Endothelial cell of umbilical vein (primary cell): Measurements from ENCODE around the gene EXOC6B. TPM values are rescaled to one million over a fixed set of nuclear protein-coding genes. Genes with fewer than 3 reads are reported as not detected.

Source experiments
- BruUV-seq: library from RNA; stranded (reverse); fragments of 400-500 nt; replicated peaks from 2 replicates; lab custom pipeline; 2021; lab: Mats Ljungman, UMichigan
- CTCF ChIA-PET: fragments of 300-600, 350-600 bp; sonication (Branson Sonifier 250); formaldehyde crosslinking; loops from one replicate; lab custom pipeline; 2021; ENCODE audit warnings: antibody characterized with exemption, inconsistent platforms; lab: Charles Lee
- POLR2A ChIA-PET: fragments of 300-600, 350-600 bp; sonication (Branson Sonifier 250); formaldehyde crosslinking; loops from one replicate; lab custom pipeline; 2021; ENCODE audit warnings: antibody characterized with exemption, inconsistent platforms; lab: Charles Lee
- DNase-seq: peaks from one replicate; pipeline ENCODE4 v3.0.0-alpha.2; 2011; ENCODE audit warnings: low read depth, low spot score
- FAIRE-seq: peaks from 2 replicates; lab custom pipeline; 2011; peaks lifted over from hg19 to GRCh38; lab: Jason Lieb, UNC
- H2AFZ ChIP-seq: 2 replicates; pipeline ENCODE4 v1.6.0; 2012; ENCODE audit warnings: low read depth, low read length, control low read depth, inconsistent platforms
- H3K27ac ChIP-seq: 2 replicates; pipeline ENCODE4 v1.5.1; 2011; ENCODE audit warnings: low read depth, mild to moderate bottlenecking, control low read depth, low read length, moderate library complexity; ENCODE audit not compliant: insufficient read depth
- H3K27me3 ChIP-seq, 2 experiments: 2 replicates each; pipeline versions ENCODE4 v1.6.0 to v1.6.1; 2011; ENCODE audit warnings: low read length in 2 of 2, mixed read lengths in 1 of 2; ENCODE audit not compliant: control insufficient read depth in 2 of 2, insufficient read depth in 2 of 2
- H3K36me3 ChIP-seq, 2 experiments: 2 replicates in 1 of 2; 3 replicates in 1 of 2; pipeline ENCODE4 v1.5.1; 2011; ENCODE audit warnings: low read length in 2 of 2, mild to moderate bottlenecking in 1 of 2, moderate library complexity in 1 of 2; ENCODE audit not compliant: control insufficient read depth in 2 of 2, insufficient read depth in 2 of 2; ENCODE audit errors: extremely low read depth in 1 of 2
- H3K4me1 ChIP-seq: 3 replicates; pipeline ENCODE4 v1.5.1; 2011; ENCODE audit warnings: mild to moderate bottlenecking, low read length; ENCODE audit not compliant: control insufficient read depth, insufficient read depth; ENCODE audit errors: extremely low read depth
- H3K4me2 ChIP-seq: 2 replicates; pipeline ENCODE4 v1.6.1; 2011; ENCODE audit warnings: low read length, control low read depth, mixed read lengths; ENCODE audit not compliant: insufficient read depth
- H3K4me3 ChIP-seq, 3 experiments: fragments of 200-600 bp in 1 of 3; sonication (generic), shearing (Covaris generic) in 1 of 3; replicated peaks in 1 of 3; 2 replicates each; pipeline ENCODE4 v1.5.1; 2011 to 2016; ENCODE audit warnings: control low read depth in 3 of 3, low read length in 3 of 3, mild to moderate bottlenecking in 2 of 3, inconsistent platforms in 1 of 3, low read depth in 1 of 3, moderate library complexity in 1 of 3; ENCODE audit not compliant: insufficient read depth in 1 of 3
- H3K79me2 ChIP-seq: 2 replicates; pipeline ENCODE4 v1.6.0; 2012; ENCODE audit warnings: low read length, inconsistent platforms; ENCODE audit not compliant: control insufficient read depth, insufficient read depth
- H3K9ac ChIP-seq: replicated peaks from 2 replicates; pipeline ENCODE3; 2011; ENCODE audit warnings: low read length, control low read depth; ENCODE audit not compliant: insufficient read depth; ENCODE audit errors: extremely low read depth
- H3K9me1 ChIP-seq: replicated peaks from 3 replicates; pipeline ENCODE4 v1.6.0; 2011; ENCODE audit warnings: mild to moderate bottlenecking, low read length; ENCODE audit not compliant: control insufficient read depth, insufficient read depth; ENCODE audit errors: extremely low read depth
- H3K9me3 ChIP-seq: replicated peaks from 2 replicates; pipeline ENCODE4 v1.5.1; 2012; ENCODE audit warnings: low read length, inconsistent platforms; ENCODE audit not compliant: control insufficient read depth, insufficient read depth
- H4K20me1 ChIP-seq: replicated peaks from 2 replicates; pipeline ENCODE3; 2011; ENCODE audit warnings: mild to moderate bottlenecking, low read length; ENCODE audit not compliant: control insufficient read depth, insufficient read depth; ENCODE audit errors: extremely low read depth
- EZH2 ChIP-seq: IDR thresholded peaks from 2 replicates; pipeline ENCODE4 v1.6.1; 2012; ENCODE audit warnings: borderline replicate concordance, low read depth, mild to moderate bottlenecking, moderate library complexity, low read length, inconsistent platforms; ENCODE audit not compliant: severe bottlenecking
- FOS ChIP-seq: IDR thresholded peaks from 2 replicates; pipeline ENCODE4 v1.6.1; 2011; ENCODE audit warnings: mild to moderate bottlenecking, low read length, moderate library complexity, borderline replicate concordance; ENCODE audit not compliant: insufficient read depth
- GATA2 ChIP-seq: IDR thresholded peaks from 2 replicates; pipeline ENCODE4 v1.7.0; 2011; ENCODE audit warnings: low read depth, mild to moderate bottlenecking, moderate library complexity, mixed read lengths, low read length; ENCODE audit not compliant: insufficient read length, insufficient read depth
- JUN ChIP-seq: IDR thresholded peaks from 2 replicates; pipeline ENCODE4 v1.6.1; 2011; ENCODE audit warnings: borderline replicate concordance, low read depth; ENCODE audit not compliant: insufficient read length, insufficient read depth
- MYC ChIP-seq: IDR thresholded peaks from one replicate; pipeline ENCODE4 v1.6.1; 2011; ENCODE audit warnings: mild to moderate bottlenecking, low read depth, low read length
- POLR2A ChIP-seq: IDR thresholded peaks from 2 replicates; pipeline ENCODE4 v1.6.1; 2012; ENCODE audit warnings: low read depth, mild to moderate bottlenecking, control low read depth, low read length
- POLR2AphosphoS5 ChIP-seq: IDR thresholded peaks from 2 replicates; pipeline ENCODE4 v1.6.1; 2012; ENCODE audit warnings: low read depth, mild to moderate bottlenecking, control low read depth, low read length, moderate library complexity; ENCODE audit not compliant: insufficient read depth
- dilution Hi-C: fragments of 300-500 bp; cut with MboI; formaldehyde crosslinking; loops from one replicate; pipeline ENCODE4 v1.15.0; 2019; ENCODE audit warnings: low sequenced_read_pairs; ENCODE audit not compliant: extremely low pct_ligation_motif_present
- intact Hi-C: fragments of 100-400 bp; cut with micrococcal nuclease; formaldehyde crosslinking; loops from one replicate; pipeline ENCODE4 v1.10.0; 2022
- polyA plus RNA-seq, 4 experiments: library from polyadenylated mRNA; depleted of rRNA in 3 of 4; stranded (reverse) in 3 of 4; unstranded in 1 of 4; fragments of >200 nt; gene quantifications; 2 replicates each; pipeline versions ENCODE4 v1.2.1 to v1.2.3, GENCODE V29; 2011 to 2012; ENCODE audit warnings: missing spikeins in 1 of 4
- total RNA-seq: library from RNA; stranded (reverse); gene quantifications from 2 replicates; pipeline ENCODE4 v1.2.3, GENCODE V29; 2021
- TF ChIP-seq, protein P1 (sequence below), 2 donors: IDR thresholded peaks; 1 replicate in 1 of 2; 2 replicates in 1 of 2; pipeline ENCODE4 v1.5.1; 2011; ENCODE audit warnings: low read length in 2 of 2, mild to moderate bottlenecking in 2 of 2, moderate library complexity in 2 of 2, control low read depth in 1 of 2, inconsistent platforms in 1 of 2, low read depth in 1 of 2; ENCODE audit not compliant: insufficient read depth in 1 of 2; ENCODE audit errors: extremely low read depth in 1 of 2
- TF ChIP-seq, protein P2 (sequence below): IDR thresholded peaks from 2 replicates; pipeline ENCODE4 v1.6.1; 2011; ENCODE audit not compliant: insufficient read depth, insufficient read length

EXOC6B gene
- total and polyA plus RNA-seq, 2 donors (not counting 3 experiments of a cell fraction or from before 2014, with no cell fraction given): 10.8 to 34.8 TPM

DNA sequence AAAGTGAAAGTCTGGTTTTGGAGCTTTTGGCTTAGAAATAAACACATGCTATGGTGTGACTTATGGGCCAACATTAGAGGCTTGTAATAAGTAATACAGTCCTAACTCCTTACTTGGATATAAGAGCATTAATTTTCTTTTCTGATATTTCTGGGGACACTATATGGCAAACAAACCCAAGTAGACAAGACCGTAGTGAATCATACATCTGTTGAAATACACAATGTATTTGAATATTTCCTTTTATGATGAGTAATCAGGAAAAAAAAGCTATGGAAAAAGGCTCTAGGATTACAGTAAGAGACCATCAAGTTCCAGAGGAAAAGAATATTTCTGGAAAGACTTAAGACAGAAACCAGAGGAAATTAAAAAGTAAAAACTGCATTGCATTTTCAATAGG lies 532.2 kb downstream of the EXOC6B start:
- no TSS peak for BruUV-seq
- Histone ChIP-seq H3K9me3 (no peaks in the 10 kb centered on the region), H3K27ac (no peak overlapping the region), H4K20me1 (no peaks in the 10 kb centered on the region), H3K9me1 (no peaks in the 10 kb centered on the region), H3K27me3 (no peaks in the 10 kb centered on the region), H3K4me1 (peaks cover 11% of the 10 kb centered on the region), H3K36me3 (no peaks in the 10 kb centered on the region), H3K4me2 (peak overlapping the region; percentile 66), H2AFZ (no peak overlapping the region), H3K4me3 (no peak overlapping the region), H3K9ac (no peak overlapping the region), H3K79me2 (no peaks in the 10 kb centered on the region)
- intact Hi-C loops (no loop called here), dilution Hi-C loops (no loop called here)
- POLR2A ChIA-PET: no interaction called here
- FAIRE-seq (peak; percentile 49), DNase-seq (peak; percentile 69)
- CTCF ChIA-PET: interaction anchor here (0.7 to 1.5 kb wide), 10 partner anchors 8 to 569 kb away, joined by 3 to 4 read pairs (median 3); no protein-coding TSS in a partner anchor
- TF ChIP-seq, protein P1, sequence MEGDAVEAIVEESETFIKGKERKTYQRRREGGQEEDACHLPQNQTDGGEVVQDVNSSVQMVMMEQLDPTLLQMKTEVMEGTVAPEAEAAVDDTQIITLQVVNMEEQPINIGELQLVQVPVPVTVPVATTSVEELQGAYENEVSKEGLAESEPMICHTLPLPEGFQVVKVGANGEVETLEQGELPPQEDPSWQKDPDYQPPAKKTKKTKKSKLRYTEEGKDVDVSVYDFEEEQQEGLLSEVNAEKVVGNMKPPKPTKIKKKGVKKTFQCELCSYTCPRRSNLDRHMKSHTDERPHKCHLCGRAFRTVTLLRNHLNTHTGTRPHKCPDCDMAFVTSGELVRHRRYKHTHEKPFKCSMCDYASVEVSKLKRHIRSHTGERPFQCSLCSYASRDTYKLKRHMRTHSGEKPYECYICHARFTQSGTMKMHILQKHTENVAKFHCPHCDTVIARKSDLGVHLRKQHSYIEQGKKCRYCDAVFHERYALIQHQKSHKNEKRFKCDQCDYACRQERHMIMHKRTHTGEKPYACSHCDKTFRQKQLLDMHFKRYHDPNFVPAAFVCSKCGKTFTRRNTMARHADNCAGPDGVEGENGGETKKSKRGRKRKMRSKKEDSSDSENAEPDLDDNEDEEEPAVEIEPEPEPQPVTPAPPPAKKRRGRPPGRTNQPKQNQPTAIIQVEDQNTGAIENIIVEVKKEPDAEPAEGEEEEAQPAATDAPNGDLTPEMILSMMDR (IDR thresholded peaks at IDR 0.05; ENCODE audit: extremely low read depth in 1 of 2, insufficient read depth in 1 of 2, low read depth in 1 of 2, low read length in 2 of 2): no peak
- TF ChIP-seq FOS: peak; percentile 62

DNA sequence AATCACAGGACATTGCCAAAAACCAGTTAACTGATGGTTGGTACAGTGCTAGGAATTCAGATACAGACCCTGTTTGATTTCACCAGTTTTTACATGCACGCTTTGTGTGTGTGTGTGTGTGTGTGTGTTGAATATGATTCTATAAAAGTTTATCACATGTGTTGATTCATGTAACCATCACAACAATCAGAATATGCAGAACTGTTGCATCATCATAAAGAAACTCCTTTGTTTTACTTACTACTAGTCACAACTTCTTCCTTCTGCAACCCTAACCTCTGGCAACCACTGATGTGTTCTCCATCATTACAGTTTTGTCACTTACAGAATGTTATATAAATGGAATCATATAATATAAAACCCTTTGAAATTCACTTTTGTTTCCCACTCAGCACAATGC lies 533.4 kb downstream of the EXOC6B start:
- Histone ChIP-seq H3K27me3 (no peaks in the 10 kb centered on the region), H3K79me2 (no peaks in the 10 kb centered on the region), H3K36me3 (no peaks in the 10 kb centered on the region), H3K27ac (no peak overlapping the region), H3K4me2 (no peak overlapping the region), H3K4me3 (no peak overlapping the region), H2AFZ (no peak overlapping the region), H3K9me3 (no peaks in the 10 kb centered on the region), H3K9ac (no peak overlapping the region), H4K20me1 (no peaks in the 10 kb centered on the region), H3K4me1 (peaks cover 11% of the 10 kb centered on the region), H3K9me1 (no peaks in the 10 kb centered on the region)
- CTCF ChIA-PET: interaction anchor here (1.3 kb wide), 1 partner anchor 137 kb away, joined by 3 read pairs; no protein-coding TSS in a partner anchor
- TF ChIP-seq POLR2A: no peak
- TF ChIP-seq POLR2AphosphoS5: no peak
- no peak for TF ChIP-seq EZH2
- no peak for TF ChIP-seq GATA2
- TF ChIP-seq, protein P1 (IDR thresholded peaks at IDR 0.05; ENCODE audit: extremely low read depth in 1 of 2, insufficient read depth in 1 of 2, low read depth in 1 of 2, low read length in 2 of 2): no peak
- no peak for TF ChIP-seq MYC
- TF ChIP-seq FOS: no peak
- TF ChIP-seq JUN: no peak
- TF ChIP-seq, protein P2, sequence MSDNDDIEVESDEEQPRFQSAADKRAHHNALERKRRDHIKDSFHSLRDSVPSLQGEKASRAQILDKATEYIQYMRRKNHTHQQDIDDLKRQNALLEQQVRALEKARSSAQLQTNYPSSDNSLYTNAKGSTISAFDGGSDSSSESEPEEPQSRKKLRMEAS: no peak
- DNase-seq (no peak), FAIRE-seq (no peak)
- POLR2A ChIA-PET: no interaction called here
- BruUV-seq: no TSS peak
- intact Hi-C loops (no loop called here), dilution Hi-C loops (no loop called here)
